Peyer's patch (tissue), 4 donors: ENCODE measurements around the gene ZNF837.

Experiments used
- POLR2A ChIP-seq, 2 donors: fragments of 450-650 bp; IDR thresholded peaks; one replicate each; pipeline ENCODE4 v1.5.1; 2017; ENCODE audit warnings: antibody characterized with exemption in 2 of 2, mild to moderate bottlenecking in 2 of 2, moderate library complexity in 2 of 2
- TF ChIP-seq, protein P1 (sequence below), 6 experiments: fragments of 450-650 bp in 4 of 6; fragments of 200-600 bp in 2 of 6; sonication (generic) in 1 of 6; IDR thresholded peaks; one replicate each; pipeline ENCODE4 v1.5.1; 2017 to 2019; ENCODE audit warnings: antibody characterized with exemption in 6 of 6, mild to moderate bottlenecking in 3 of 6, moderate library complexity in 1 of 6

- TF ChIP-seq, protein P1, sequence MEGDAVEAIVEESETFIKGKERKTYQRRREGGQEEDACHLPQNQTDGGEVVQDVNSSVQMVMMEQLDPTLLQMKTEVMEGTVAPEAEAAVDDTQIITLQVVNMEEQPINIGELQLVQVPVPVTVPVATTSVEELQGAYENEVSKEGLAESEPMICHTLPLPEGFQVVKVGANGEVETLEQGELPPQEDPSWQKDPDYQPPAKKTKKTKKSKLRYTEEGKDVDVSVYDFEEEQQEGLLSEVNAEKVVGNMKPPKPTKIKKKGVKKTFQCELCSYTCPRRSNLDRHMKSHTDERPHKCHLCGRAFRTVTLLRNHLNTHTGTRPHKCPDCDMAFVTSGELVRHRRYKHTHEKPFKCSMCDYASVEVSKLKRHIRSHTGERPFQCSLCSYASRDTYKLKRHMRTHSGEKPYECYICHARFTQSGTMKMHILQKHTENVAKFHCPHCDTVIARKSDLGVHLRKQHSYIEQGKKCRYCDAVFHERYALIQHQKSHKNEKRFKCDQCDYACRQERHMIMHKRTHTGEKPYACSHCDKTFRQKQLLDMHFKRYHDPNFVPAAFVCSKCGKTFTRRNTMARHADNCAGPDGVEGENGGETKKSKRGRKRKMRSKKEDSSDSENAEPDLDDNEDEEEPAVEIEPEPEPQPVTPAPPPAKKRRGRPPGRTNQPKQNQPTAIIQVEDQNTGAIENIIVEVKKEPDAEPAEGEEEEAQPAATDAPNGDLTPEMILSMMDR (IDR thresholded peaks at IDR 0.05), result no peak
- no peak for TF ChIP-seq POLR2A (IDR thresholded peaks at IDR 0.05)
Observed at GRCh38 chr19:58399903-58400302, 19.1 kb upstream of the ZNF837 start.
